Retinal pigment epithelial cell (primary cell): ENCODE measurements around the gene FLII.
A peak's percentile ranks its signal among the peaks of the same experiment; 100 is the strongest.
"Not testable (repeated sequence)": the region's sequence is repeated elsewhere in the genome, so short reads cannot be mapped to it uniquely, and the experiment has no call there.

Source experiments
- DNase-seq: peaks from one replicate; pipeline ENCODE4 v3.0.0-alpha.2; 2010; ENCODE audit warnings: low read depth
- H3K4me3 ChIP-seq: 2 replicates; pipeline ENCODE4 v1.5.1; 2011; ENCODE audit warnings: mild to moderate bottlenecking, low read length, control low read depth, moderate library complexity
- CTCF ChIP-seq: conservative IDR thresholded peaks from 2 replicates; pipeline ENCODE4 v1.5.1; 2011; ENCODE audit warnings: low read depth, low read length, control low read depth, inconsistent platforms

Gene FLII

GRCh38 chr17:18258356-18259038 lies at the start of gene FLII:
TSS of gene FLII (minus strand) at chr17:18258738. CDS start at chr17:18258690, 48 bp downstream.
- peak within 1 kb of the TSS; percentile 85 for H3K4me3 ChIP-seq
- no peak for DNase-seq
- TF ChIP-seq CTCF, result no peak

GRCh38 chr17:18303206-18303605 lies 44.7 kb upstream of the FLII start:
- not testable (repeated sequence) for H3K4me3 ChIP-seq, DNase-seq

DNA sequence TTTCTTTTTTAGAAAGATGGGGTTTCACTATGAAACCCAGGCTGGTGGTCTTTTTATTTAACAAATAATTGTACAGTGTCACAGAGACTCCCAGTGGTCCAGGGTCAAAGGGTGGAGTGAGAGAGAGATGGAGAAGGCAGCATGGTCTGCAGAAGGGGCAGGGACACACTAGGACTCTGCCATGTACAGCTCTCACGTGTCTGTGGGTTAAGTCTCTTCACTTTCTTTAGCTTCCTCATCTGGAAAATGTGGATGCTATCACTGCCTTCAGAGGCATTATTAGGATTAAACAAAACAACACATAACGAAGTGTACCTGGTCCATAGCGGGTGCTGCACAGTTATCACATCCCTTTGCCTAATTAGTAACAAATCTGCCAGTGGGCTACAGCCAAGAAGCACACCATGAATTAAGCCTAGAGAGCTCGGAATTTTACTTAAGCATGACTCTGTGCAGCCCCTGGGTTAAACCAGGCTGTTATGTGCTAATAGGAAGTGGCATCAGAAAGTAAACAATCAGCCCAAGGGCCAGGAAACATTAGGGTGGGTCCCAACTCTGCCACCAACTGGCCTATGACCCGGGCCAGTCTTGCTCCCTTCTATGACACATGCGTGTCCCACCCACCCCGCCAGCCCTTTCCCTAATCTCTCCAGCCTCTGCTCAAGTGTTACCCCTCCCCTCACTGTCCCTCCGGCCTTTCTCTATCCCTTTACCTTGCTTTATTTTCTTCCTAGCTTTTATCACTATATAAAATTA lies 42.4 kb upstream of the FLII start:
- no peak overlapping the region for H3K4me3 ChIP-seq
- no peak for TF ChIP-seq CTCF

DNA sequence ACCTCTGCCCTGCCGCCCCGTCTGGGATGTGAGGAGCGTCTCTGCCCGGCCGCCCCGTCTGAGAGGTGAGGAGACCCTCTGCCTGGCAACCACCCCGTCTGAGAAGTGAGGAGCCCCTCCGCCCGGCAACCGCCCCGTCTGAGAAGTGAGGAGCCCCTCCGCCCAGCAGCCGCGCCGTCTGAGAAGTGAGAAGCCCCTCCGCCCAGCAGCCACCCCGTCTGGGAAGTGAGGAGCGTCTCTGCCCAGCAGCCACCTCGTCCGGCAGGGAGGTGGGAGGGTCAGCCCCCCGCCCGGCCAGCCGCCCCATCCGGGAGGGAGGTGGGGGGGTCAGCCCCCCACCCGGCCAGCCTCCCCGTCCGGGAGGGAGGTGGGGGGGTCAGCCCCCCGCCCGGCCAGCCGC lies 39.5 kb upstream of the FLII start:
- H3K4me3 ChIP-seq, DNase-seq: not testable (repeated sequence)

More for the DNA sequence above, 42.4 kb upstream of the FLII start:
- DNase-seq, result no peak

DNA sequence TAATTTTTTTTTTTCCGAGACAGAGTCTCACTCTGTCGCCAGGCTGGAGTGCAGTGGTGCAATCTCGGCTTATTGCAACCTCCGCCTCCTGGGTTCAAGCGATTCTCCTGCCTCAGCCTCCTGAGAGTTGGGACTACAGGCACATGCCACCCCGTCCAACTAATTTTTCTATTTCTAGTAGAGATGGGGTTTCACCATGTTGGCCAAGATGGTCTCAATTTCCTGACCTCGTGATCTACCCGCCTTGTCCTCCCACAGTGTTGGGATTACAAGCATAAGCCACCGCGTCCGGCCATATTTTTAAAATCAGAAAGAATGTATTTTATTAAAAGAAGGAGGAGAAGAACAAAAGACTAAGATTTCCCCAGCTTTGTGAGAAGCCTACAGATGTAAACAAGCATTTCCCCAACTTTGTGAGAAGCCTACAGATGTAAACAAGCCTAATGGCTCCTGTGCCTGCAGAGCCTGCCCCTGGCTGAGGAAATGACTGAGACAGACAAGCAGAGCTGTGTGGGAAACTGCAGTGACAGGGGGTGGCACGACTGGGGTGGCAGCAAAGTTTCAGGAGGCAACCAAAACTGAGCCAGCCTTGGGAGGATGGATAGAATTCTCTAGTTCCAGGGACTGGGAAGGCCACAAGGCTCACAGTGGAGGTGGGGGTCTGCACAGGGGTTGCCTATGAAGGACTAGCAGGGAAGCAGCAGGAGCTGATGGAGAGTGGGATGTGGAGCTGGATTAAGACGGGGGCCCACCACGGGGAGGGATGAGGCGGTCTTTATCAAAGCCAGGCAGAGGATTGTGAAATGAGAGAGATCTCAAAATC lies 33.4 kb upstream of the FLII start:
- H3K4me3 ChIP-seq, result no peak overlapping the region
- TF ChIP-seq CTCF, result no peak
- DNase-seq, result no peak

- TF ChIP-seq CTCF, result no peak
- DNase-seq, result no peak
- H3K4me3 ChIP-seq, result no peak overlapping the region
These were observed 26.8 kb upstream of the FLII start for GRCh38 chr17:18285296-18285695.

GRCh38 chr17:18281788-18282187 lies 23.2 kb upstream of the FLII start:
- H3K4me3 ChIP-seq, result no peak overlapping the region
- no peak for TF ChIP-seq CTCF
- DNase-seq, result no peak
